GM19025 (cell line): ENCODE results near the gene LRRK1.
A peak's percentile ranks its signal among the peaks of the same experiment; 100 is the strongest.

Source experiments
- ATAC-seq: cut with Tn5 transposase; IDR thresholded peaks from one replicate; pipeline ENCODE4 v1.9.1; 2021; ENCODE audit warnings: mild to moderate bottlenecking, low read depth, moderate library complexity; ENCODE audit not compliant: unreplicated experiment

LRRK1 gene

GRCh38 chr15:100918690-100919480 is at the start of gene LRRK1:
TSS of gene LRRK1 (plus strand) at chr15:100919357. CDS start at chr15:100924633, 5,276 bp downstream.
- ATAC-seq, result peak; percentile 26

- ATAC-seq, result no peak
These were observed 46.0 kb upstream of the LRRK1 start for GRCh38 chr15:100873029-100873677.

- ATAC-seq, result no peak
These were observed 43.7 kb upstream of the LRRK1 start for GRCh38 chr15:100875495-100875894.

GRCh38 chr15:100875976-100876375 is 43.2 kb upstream of the LRRK1 start:
- no peak for ATAC-seq

GRCh38 chr15:100877551-100877950 is 41.6 kb upstream of the LRRK1 start:
- ATAC-seq, result no peak

- no peak for ATAC-seq
These were observed 41.0 kb upstream of the LRRK1 start for GRCh38 chr15:100878130-100878529.

GRCh38 chr15:100878648-100879047 is 40.5 kb upstream of the LRRK1 start:
- no peak for ATAC-seq

- ATAC-seq, result no peak
These were observed 40.1 kb upstream of the LRRK1 start for GRCh38 chr15:100879061-100879463.

- no peak for ATAC-seq
These were observed 39.6 kb upstream of the LRRK1 start, which contains the start of gene ALDH1A3 for GRCh38 chr15:100879464-100880138. TSS of gene ALDH1A3 (plus strand) at chr15:100879831. CDS start at chr15:100879908, 77 bp downstream.

- no peak for ATAC-seq
These were observed 38.8 kb upstream of the LRRK1 start for GRCh38 chr15:100880139-100880896.

- ATAC-seq, result no peak
These were observed 38.3 kb upstream of the LRRK1 start for GRCh38 chr15:100880897-100881242.

- ATAC-seq, result no peak
These were observed 37.4 kb upstream of the LRRK1 start for GRCh38 chr15:100881573-100882336.

GRCh38 chr15:100885116-100885515 is 34.0 kb upstream of the LRRK1 start:
- ATAC-seq, result no peak

GRCh38 chr15:100885811-100886210 is 33.3 kb upstream of the LRRK1 start:
- ATAC-seq, result no peak

- no peak for ATAC-seq
These were observed 31.8 kb upstream of the LRRK1 start for GRCh38 chr15:100887211-100887913.

- no peak for ATAC-seq
These were observed 29.6 kb upstream of the LRRK1 start for GRCh38 chr15:100889385-100890050.

- ATAC-seq, result no peak
These were observed 29.0 kb upstream of the LRRK1 start for GRCh38 chr15:100890051-100890720.

GRCh38 chr15:100890850-100891249 is 28.3 kb upstream of the LRRK1 start:
- ATAC-seq, result no peak
